CD4-positive, alpha-beta T cell treated with Interleukin-1 beta for 1 hour (primary cell): ENCODE data around the gene SLC27A5.

ENCODE experiments used
- DNase-seq, 2 donors: peaks; one replicate each; pipeline ENCODE4 v3.0.0-alpha.2; 2020 to 2022

The SLC27A5 gene

DNA sequence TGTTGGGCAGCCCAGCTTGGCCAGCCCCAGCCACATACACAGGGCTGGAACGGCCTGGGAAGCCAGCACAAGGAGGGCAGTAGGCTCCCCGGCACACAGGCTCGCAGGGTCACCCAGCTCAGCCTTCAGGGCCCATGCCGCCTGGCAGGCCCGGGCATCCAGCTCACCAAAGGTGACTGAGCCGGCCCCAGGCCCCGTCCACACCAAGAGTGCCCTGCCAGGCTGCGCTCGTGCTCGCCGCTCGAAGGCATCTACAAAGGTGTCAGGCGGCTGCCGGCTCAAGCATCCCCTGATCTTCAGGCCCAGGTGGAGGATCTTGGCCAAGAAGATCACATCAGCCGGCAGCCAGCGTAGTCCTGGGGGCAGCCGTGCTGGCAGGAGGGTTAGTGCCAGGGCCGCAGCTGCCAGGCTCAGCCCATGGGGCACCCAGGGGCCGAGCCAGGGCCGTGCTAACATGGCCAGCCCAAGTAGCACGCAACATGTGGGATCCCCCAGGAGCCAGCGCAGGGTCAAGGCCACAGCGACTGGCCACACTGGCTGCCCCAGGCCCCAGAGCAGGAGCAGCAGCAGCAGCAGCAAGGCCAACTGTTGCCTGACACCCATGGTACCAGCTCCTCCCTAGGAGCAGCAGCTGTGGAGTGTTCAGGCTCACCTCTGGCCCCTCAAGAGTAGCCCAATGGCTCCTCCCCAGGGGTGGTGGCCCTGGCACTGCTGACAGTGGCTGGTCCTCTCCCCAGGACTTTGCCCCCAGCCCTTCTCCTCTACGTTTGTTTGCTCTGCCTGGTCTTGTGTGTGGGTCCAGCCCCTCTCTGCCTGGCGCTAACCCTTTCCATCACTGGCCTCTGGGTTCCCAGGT lies at the start of gene SLC27A5:
Gene SLC27A5, minus strand, starts transcription at position 640 of the 856 bp plus-strand sequence. Its CDS starts 37 bp downstream, at position 603.
- DNase-seq: no peak

DNA sequence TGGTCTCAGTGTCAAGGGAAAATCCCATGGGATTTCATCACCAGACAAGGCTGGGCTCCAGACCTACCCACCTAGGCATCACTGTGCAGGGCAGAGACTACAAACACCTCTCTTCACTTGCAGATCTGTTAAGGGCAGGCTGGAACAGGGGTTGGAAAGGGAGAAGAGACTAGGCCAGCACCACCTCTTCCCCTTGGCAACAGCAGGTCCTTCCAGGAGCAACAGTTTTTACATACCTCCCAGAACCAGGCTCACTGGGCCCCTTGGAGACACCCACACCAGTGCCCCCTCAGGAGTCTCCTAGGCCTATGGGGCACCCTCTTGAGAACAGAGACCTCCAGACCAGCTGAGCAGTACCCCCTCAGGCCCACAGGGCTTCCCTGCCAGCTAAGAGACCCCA lies 49.1 kb upstream of the SLC27A5 start:
- DNase-seq: no peak

DNA sequence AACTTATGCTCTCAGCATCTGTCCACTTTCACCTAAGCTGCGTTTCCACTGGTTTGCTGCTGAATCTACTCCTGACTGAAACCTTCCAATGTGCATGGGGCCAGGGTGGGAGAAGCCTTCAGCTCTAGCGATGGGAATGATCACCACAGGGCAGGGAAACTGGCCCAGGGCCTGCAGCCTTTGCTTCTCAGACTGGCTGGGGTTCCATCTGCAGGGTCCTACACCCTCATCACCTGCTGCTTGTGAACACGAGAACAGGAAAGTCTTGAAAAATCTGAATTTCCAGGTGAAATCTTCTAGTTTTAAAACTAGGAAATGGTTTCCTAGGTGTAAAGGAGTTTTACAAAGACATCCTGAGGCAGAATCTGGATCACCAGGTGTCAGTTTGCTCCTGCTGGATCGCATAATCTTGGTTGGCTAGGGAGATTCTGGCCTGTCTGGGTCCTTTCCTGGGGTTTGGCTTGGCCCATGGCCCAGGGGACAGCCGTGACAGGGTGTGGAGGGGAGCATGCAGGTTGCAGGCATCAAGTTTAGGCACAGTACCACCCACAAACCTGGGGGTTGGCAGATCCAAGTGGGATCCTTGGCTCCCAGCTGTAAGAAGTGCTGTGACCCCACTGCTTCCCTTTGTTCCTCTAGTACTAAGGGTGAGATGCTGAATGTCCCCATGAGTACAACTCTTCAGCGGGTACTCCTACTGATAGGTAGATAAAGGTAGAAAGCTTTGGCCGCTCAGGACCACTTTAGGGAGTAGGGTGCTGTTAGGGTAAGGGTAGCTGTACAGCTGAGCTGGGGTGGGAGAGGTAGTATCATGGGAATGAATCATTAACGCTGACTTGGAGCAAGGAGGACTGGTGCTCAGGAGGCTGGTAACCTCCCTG lies 48.5 kb upstream of the SLC27A5 start:
- no peak for DNase-seq

- peak; percentile 67 to 84 for DNase-seq
Measured at GRCh38 chr19:58559275-58560006, 47.6 kb upstream of the SLC27A5 start.

- peak; percentile 99 to 100 for DNase-seq
Measured at GRCh38 chr19:58558623-58559274, 47.0 kb upstream of the SLC27A5 start.

DNA sequence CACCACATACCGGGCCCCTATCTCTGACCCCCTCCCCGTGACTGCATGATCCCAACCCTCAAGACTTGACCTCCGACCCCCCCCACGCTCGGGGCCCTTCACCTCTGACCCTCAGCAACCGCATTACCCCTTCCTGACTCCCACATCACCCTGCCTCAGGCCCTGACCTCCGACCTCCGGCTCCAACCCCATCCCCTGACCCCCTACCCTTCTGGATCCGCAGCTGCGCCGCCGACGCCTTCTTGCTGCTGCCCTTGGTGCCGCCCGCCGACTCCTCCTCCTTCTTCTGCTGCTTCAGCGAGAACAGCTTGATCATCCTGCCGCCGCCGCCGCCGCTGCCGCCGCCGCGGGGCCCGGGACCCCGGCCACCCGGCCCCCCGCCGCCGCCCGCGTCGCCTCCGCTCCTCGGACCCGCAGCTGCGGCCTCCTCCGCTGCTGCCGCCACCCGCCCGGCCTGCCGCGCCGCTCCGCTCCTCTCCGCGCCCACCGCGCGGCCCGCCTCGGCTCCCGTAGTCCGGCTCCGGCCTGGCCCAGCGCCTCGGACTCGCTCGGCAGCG lies 46.4 kb upstream of the SLC27A5 start, which contains the start of gene UBE2M:
Gene UBE2M, minus strand, starts transcription at position 546 of the 557 bp plus-strand sequence. Its CDS starts 230 bp downstream, at position 316.
- peak in 1 of 2 donors; percentile 61 for DNase-seq

DNA sequence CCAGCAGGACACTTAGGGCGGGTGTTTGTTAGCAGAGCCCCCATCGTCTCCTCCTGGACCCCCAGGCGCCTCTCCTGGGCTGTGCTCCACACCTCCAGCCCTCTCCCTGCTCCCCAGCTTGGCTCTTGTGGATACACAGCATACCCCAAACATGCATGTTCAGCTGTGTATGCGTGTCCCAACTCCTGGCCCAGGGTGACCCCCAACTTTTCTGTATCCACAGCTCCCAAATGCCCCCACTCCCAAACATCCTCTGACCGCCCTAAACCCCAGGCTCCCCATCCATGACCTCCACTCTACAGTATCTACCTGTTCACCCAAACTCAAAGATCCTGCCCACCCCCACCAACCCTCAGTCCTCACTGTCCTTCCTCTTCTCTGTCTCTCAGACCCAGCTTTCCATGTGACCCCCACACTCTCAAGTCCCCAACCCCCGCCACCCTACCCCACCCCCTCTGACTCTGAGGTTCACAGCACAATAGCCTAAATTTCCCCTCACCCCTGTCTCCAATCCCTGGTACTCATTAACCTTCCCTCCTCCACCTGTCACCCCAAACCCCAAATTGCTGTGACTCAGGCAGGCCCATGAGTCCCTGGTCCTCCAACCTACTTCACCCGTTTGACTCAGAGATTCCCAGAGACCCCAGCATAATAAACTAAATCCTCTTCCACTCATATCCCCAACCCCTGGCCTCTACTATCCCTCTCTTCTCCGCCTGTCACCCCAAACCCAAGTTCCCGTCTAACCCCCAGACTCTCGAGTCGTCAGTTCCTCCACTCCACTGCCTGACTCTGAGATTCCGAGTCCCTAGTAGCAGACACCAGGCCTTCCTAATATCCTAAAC lies 45.7 kb upstream of the SLC27A5 start:
- no peak for DNase-seq

- no peak for DNase-seq
Measured at GRCh38 chr19:58556622-58557220, 44.9 kb upstream of the SLC27A5 start.

GRCh38 chr19:58555920-58556621 lies 44.3 kb upstream of the SLC27A5 start:
- no peak for DNase-seq

- no peak for DNase-seq
Measured at GRCh38 chr19:58555369-58555885, 43.6 kb upstream of the SLC27A5 start.

GRCh38 chr19:58554494-58555368 lies 42.9 kb upstream of the SLC27A5 start, which contains the start of gene CHMP2A:
Gene CHMP2A, minus strand, starts transcription at chr19:58555105. Its CDS starts 893 bp downstream, at chr19:58554212.
- peak; percentile 98 for DNase-seq

DNA sequence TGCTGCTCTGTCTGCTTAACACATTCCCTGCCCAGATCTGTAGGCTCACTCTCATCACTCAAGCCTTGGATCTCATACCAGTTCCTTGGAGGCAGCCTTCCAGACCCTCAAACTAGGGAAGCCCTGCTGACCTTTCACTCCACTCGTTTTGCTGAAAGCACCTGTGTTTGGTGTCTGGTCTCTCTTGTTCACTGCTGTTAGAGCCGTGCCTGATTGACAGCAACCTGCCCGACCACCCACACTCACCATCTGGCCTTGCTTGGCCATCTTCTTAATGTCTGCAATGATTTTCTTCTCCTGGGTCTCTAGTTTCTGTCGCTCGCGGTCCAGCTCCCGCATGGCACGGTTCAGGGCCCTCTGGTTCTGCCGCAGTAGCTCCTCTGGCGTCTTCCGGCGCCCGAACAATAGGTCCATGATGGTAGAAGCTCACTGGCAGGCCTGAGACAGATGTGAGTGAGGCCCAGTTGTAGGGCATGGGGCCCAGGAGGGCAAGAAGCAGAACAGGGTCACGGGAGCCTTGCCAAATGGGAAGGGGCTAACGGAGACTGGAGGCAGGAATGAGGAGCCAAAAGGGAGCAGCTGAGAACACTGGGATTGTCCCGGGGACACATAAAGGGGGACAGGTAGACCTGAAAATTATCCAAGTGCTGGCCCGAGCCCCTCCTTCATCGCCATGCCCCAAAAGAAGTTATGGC lies 42.2 kb upstream of the SLC27A5 start:
- DNase-seq: no peak

GRCh38 chr19:58552655-58553054 lies 40.9 kb upstream of the SLC27A5 start:
- DNase-seq: no peak

DNA sequence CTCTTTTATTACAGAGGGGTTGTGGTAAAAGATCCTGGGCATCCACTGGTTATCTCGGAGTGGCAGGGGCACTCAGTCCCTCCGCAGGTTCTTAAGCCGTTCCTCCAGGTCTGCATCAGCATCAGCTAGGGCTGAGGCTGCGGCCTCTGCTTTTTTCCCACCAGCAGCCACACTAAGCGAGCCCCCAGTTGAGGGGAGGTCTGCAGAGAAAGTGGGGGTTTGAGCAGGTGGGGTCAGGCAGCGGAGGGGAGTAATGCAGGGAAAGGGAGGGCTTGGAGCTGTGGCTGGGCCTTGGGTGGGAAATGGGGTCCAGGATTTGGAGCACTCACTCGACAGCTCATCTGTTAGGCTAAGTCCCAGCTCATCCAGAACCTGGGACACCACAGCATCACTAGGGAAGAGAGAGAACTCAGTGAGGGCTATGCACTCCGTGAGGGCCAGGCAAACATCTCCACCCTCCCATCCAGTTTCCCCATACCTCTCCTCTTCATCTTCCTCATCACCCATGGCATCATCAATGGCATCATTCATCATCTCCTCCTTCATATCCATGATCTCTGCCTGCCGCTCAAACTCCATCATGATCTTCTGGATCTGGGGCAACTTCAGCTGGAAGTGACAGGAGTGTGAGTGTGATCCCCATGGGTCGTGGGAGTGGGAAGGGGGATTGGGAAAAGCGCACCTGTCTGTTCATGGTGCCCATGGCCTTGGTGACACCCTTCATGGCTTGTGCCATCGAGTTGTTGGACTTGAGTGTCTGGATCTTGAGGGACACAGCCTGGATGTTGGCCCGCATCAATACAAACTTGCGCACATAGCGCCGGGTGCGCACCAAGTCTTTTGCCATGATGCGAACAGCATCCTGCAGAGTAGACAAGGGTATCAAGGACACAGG lies 40.0 kb upstream of the SLC27A5 start:
- DNase-seq: no peak

DNA sequence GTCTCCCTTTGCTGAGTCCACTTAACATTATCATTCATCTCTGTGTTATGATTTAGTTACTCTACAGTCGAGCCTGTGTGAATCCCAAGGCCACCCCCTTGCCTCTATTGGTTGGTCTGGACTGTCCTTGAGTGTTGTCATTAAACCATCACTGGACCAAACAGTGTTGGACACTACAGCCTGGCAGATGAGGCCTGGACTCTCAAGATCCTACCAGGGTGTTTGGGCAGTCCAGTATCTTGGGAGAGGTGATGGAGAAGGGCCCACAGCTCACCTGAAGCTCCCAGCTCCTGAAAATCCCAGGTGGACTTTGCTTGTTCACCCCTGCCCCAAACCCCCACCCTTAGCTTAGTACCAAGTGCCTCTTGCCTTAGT lies 39.3 kb upstream of the SLC27A5 start:
- no peak for DNase-seq

- no peak for DNase-seq
Measured at GRCh38 chr19:58550362-58551122, 38.8 kb upstream of the SLC27A5 start.
